NCI-H774 (cell line): ENCODE measurements around the gene CSNK2A2.

Experiments used
- DNase-seq: peaks from one replicate; lab custom pipeline; 2025; lab: John Stamatoyannopoulos, UW

CSNK2A2 gene

DNA sequence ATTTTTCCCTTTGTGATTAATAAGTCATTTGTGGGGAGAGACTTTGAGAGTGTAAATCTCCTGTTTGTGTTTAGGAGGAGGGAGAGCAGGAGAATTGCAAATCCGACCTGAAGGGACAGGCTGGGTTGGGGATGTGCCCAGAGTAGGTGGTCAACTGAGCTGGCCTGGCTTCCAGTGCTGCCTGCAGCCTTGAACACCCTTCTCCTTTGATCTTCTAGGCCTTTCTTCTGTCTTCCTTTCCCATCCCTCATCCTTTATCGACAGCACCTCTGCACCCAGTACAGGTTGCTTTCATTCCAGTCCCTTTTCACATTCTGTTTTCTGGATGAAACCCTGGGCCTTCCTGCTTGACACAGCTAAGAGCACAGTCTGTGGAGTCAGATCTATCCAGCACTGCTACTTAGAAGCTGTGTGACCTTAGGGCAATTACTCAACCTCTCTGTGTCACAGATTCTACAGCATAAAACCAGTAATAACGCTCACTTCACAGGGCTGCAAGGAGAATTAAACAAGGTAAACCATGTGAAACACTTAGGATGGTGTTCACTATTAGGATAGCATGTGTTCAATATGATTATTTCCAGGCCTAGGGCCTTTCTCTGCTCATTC lies 1.0 kb upstream of the CSNK2A2 start:
- DNase-seq, result no peak

DNA sequence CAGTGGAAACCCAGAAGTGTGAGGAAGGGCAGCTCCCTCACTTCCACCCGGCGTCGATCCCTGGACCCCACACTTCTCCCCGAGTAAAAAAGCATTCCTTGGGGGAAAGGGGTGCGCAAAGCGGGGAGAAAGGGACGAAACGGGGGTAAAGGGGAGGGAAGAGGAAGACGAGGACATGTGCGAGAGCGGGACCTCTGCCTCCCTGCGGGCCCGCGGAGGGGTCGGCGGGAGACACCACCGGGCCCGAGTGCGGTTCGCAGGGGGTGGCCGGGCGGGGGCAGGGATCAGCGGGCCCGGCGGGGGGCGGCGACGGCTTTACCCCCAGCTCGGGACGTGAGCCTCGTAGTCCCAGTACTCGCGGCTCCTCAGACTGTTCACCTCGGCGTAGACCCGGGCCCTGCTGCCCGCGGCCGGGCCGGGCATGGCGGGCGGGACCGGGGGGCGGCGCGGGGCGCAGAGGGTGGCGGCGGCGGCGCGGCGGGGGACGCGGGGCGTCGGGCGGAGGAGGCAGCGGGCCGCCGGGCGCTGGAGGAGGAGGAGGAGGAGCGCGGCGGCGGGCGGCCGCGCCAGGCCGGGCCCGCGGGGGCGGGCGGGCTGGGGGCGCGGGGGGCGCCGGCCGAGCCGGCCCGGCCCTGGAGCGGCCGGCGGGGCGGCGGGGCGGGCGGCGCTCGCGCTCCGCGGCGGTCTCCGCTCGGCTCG lies 443 bp downstream of the CSNK2A2 start:
- no peak for DNase-seq

DNA sequence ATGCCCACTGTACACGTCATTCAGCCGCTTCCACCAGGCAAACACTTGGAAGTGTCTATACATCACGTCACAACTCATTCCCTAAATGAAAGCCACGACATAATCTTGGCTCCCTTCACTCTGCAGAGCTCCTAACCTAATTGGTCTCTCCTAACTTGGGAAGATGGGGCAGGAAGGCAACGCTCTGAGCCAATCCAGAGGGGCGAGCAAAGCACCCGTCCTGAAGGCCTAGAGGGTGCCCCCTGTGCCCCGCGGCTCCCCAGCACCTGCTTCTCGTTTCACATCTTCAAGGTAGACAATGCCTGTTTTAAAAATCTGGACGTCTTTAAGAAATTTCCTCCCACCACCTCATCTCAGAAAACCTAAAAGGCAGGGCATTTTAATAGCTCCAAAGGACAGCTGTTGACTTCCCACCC lies 1.0 kb downstream of the CSNK2A2 start:
- DNase-seq, result no peak

DNA sequence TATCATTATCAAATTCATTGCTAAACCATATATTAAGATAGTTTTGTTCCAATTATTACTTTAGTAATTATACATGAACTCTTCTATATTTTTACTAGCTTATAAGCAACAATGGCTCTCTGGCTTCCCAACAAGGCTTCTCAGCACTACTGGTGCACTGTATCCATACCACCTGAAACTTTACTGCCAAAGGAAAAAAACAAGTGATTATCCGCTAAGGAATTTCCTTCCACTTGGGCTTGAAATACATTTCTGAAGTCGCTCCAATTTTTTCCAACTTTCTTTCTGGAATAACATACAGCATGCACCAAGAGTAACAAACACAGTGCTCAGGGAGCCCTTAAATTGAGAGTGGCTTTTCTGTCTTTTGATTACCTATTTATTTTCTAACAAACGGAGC lies 2.1 kb downstream of the CSNK2A2 start:
- no peak for DNase-seq

DNA sequence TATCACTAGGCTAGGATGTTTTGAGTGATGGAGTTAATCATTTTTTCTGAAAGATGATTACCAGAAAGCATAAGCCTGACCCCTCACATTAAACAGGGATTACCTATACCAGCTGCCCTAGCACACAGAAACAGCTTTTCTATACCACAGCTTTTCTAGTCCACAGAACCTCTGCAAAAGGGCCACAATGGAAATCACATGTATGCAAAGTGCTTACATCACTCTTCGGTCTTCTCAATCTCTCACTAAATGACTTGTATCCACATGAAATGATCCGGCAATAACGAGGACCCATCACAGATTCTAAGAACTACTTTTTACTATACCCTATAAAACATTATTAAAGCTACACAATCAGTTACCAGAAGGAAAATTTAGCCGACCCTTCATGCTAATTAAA lies 2.6 kb downstream of the CSNK2A2 start:
- DNase-seq, result no peak

DNA sequence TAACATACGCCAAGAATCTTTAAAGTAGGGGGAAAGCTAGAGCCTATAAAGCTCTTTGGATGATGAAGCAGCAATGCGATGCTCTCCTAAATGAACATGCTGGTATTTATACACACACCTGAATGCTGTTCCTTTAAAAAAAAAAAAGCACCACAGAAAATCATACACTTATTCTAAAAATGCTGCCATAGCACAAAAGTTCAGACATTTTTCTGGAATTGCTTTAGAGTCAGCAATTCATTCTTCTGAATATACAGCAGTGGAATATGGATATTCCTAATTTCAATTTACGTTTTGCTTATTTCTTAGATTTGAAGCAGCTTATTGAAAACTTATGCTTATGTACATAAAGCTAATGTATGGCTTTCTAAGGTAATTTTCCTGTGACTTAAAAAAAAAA lies 3.1 kb downstream of the CSNK2A2 start:
- no peak for DNase-seq

DNA sequence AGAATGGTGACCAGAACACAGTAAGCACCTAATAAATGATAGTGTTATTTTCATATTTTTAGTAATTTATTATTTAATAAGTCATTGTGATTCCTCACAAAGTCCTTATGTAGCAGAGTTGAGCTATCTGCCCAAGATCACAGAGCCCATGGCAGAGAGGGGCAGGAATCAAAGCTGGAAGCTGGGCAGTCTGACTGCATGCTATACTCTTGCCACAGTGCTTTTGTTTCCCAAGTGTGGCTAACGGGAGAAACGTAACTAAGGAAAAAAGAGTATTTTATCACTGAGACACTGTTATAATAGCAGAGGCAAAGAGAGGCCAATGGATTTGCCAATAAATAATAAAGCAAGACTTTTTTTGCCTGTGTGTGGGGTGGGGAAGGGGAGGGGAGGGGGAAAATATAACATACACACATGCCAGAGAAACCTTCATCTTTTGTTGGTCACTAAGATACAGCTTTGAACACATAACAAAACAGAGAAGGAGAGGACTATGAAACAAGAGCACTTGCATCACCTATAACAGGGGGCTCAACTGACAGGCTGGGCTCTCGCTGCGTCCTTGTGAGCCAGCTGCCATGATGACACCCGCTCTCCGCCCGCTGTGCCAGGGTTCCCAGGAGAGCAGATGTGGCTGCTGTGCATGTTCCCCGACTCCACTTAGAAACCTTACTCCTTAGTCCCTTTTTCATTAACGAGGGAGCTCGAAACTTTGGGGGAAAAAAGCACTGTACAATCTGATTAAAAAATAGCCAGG lies 10.1 kb downstream of the CSNK2A2 start:
- no peak for DNase-seq

DNA sequence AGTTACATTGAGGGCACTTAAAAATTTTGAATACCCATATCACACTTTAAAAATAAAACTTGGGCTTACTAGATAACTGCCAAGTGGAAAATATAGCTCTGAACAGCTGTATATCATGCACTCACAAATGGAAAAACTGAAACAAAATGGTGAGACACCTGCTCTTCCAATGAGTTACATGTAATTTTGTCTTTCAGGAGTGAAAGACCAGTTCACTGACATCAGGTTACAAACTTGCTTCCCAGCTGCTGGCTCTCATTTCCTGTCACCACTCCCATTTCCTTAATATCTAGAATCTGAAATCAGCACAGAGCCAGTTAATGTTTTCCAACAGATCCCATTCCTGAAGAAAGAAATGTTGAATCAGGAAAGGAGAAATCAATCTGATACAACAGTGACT lies 10.8 kb downstream of the CSNK2A2 start:
- DNase-seq, result no peak

DNA sequence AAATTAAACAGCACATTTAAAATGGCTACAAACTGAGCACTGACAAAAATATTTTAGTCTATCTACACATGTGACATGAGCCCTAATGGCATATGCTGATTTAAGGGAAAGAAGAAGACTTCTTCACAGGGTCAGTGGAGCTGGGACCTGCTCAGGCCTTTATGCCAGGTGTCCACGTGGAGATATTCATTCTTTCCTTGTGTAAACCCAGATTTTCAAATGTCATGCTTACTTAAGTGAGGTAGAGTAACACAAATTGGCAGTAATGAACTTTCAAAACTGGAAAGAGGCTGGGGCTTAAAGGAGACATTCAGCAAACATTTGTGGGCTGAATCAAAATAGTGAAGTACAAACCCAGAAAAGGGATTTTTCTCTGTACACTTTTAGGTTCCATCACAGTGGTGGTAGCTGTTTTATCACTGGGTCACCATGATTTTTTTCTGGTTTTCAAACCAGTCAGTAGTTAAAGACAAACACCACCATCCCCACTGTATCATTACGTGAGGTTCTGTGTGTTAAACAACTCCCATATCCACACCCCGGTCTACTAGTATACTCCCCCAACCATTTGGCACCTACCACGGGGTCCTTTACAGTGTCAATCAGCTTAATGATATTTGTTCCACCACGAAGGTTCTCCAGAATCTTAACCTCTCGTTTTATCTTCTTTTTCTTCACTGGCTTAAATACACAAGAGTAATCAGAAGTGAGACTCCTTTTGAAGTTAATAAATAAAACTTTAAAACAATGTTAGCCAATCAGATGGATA lies 11.5 kb downstream of the CSNK2A2 start:
- no peak for DNase-seq

DNA sequence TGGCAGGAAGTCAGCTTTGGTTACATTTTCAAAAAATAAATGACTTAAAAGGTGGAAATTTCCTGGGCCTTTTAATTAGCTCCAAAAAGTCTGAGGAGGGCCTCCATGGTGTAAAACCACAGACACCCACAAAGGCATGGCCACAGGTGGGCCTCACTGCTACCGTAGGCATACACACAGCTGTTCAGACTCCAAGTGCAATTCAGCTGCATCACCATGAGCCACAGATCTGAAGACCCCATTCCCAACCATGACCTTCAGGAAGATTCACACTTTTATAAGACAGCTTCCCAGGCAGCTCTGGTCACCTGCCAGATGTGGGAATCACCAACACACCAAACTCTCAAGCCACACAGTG lies 20.6 kb downstream of the CSNK2A2 start:
- no peak for DNase-seq

DNA sequence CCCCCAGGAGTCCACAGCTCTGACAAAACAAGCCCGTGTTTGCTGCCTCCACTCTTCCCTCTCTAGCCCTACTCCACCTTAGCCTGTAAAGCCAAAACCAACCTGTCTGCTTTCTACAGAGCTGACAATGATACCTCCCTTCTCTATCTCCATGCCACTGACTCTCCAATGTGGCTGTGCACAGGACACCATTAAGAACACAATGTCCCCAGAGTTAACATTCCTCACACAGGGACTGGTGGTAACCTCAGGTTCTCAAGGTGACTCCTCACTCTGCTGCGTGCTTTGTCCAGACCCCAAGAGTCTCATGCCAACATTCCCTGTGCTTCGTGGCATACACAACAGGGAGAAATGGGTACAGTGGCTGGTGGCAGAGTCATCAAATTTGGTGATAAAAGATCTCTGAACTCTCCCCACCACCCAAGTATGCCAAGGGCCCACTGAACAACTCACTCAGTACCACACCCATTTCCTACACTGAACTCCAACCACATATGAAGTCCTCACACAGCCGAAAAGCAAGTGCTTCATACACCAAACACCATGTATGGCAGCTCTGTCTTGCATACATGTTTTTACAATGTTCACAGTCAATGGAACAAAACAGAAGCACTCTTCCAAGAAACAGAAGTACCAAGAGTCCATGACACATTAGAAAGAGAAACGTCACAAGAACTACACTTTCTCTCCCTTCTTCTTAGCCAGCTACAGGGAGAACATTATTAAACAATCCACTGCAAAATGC lies 21.1 kb downstream of the CSNK2A2 start:
- no peak for DNase-seq

DNA sequence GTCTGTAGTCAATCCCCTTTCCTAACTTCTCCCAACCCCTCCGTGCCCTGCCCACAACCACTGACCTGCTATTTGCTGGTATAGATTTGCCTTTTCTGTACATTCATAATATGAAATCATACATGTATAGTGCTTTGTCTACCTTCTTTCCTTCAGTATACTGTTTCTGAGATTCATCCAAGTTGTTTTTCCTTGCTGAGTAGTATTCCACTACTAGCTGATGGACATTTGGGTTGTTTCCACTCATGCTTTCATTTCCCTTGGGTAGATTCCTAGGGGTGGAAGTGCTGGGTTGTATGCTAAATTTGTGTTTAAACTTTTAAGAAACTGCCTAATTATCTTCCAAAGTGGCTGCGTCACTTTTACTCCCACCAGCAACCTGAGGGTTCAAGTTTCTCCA lies 27.7 kb downstream of the CSNK2A2 start:
- DNase-seq, result no peak

DNA sequence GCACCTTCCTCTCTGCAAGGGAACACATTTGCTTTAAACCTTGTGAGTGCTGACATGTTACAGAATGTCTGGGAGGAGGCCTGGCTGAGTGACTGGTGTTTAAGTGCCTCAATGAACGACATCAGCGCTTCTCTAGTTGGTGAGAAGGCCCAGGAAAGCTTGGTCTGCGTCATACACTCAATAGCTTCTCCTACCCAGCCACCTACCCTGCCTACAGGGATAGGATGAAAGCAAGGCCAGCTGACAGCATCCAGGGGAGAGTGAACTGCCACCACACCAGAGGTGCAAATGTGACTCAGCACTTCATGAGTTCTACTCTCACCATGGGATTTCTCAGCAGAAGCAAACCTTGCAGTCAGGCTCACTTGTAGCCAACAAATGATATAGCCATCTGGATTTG lies 37.1 kb downstream of the CSNK2A2 start:
- DNase-seq, result no peak

DNA sequence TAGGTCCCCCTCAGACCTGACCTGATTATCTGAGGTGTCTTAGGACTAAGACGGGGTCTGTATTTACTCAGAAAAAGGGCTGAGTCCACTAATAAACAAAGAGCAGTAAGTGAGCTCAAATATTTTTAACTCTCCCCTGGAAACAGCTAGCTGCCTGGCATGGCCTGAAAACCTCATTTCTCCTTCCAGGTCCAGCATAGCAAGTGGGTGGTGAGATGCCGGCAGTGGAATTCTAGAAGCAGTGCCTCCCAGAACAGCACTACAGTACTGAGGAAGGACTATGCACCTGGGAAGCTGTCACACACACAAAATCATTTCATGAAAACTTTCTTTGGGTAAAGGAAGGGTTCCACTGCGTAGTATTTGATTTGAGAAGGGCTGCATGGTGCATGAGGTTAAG lies 39.2 kb downstream of the CSNK2A2 start:
- no peak for DNase-seq

DNA sequence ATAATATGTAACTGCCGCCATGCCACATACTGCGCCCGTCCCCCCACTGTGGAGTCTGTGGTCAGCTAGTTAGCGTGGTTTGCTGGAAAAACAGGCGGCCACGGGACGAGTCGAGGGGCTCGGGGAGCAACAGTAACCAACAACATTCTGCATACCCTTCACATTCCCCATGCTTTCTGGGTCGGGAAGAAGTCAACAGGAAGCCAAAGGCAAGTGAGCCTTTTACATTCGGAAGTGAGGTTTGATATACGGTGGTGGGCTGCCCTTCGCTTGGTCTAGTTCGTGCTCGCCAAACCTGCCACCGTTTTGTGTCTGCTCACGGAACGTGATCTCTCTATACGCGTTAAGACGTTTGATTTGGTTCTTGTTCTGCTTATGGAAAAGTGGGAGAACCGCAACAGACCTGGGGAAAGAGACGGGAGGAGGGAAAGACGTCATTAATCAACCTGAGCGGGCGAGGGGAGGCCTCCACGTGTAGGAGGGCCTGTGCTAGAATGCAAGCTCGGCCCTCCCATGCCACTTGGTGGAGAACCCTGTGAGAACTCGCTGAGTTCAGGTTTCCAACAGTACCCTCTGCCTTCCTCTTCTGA lies 39.9 kb downstream of the CSNK2A2 start:
- DNase-seq, result no peak

DNA sequence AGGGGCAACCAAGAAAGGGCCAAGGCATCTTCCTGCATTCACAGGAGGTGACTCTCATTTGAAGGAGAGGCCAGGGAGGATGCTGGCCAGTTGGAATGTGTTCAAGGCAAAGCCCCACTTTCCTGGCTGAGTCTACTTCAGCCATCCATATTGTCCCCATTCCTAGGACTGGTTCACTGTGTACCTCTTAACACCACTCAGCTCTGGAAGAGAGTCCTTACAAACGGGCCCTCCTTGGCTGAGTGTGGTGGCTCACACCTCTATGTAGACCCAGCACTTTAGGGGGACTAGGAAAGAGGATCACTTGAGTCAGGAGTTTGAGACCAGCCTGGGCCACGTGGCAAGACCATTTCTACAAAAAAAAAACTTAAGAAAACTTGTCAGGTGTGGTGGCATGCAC lies 40.7 kb downstream of the CSNK2A2 start:
- DNase-seq, result no peak

DNA sequence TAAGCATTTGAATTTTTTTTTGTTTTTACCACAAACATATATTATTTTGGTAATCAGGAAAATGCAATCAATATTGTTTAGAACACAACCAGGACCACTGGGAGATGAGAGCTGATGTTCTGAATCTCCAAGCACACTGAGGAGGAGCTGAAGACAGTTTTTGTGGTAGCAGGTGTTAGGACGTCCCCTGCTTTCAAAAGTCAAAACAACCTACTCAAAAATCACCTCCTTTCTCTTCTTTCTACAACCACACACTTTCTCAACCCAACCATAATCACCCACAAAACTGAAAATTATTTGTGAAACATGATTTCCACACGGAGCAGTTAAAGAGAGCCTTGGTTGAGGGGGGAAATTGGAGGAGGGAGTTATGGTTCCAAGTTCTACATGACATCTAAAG lies 42.1 kb downstream of the CSNK2A2 start:
- DNase-seq, result no peak

DNA sequence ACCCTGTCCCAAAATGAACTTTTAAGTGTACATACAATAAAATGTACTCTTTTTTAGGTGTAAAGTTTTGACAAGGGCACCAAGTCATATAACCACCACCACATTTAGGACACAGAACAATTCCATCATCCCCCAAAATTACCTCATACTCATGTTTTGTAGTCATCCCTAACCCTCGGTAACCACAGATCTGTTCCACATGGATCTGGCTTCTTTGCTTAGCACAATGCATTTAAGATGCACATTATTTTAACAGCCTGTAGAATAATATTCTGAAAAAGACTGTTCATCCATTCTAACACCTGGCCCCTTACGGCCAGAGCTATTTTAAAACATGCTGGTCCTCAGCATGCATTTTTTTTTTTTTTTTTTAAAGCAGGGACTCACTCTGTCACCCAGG lies 43.6 kb downstream of the CSNK2A2 start:
- DNase-seq, result no peak

DNA sequence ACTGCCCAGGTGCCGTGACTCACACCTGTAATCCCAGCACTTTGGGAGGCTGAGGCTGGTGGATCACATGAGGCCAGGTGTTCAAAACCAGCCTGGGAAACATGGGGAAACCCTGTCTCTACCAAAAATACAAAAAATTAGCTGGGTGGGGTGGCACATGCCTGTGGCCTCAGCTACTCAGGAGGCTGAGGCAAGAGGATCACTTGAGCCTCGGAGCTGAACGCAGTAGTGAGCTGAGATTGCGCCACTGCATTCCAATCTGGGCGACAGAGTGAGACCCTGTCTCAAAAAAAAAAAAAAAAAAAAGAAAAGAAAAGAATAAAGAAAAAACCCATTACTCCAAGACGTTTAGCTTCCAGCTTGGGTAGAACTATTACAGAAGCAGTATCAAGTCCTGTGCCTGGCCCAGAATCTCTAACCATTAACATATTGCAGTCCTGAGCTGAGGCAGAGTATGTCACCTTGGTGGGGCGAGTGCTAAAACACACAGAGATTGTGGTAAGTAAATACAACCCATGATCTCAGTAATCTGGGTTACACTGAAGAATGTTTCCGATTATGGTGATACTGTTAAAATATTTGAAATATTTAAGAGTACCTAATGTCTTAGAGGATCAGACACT lies 45.5 kb downstream of the CSNK2A2 start:
- DNase-seq, result no peak

DNA sequence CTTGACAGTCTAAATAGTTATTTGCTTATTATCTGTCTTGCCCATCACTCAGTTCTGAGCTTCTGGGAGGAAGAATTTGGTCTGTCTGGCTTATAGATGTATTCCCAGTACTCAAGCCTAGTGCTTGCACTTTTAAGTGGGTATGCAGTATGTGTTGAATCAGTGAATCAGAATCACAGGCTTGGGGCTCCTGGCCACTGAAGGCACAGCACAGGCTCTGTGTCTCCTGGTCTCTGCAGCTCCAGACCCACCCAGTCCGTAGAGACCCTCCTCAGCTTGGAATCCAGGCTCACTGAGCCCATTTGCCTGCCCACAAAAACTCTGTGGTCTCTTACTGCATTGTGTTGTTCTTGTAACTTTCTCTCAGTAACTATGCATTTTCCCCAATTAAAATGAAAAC lies 49.4 kb downstream of the CSNK2A2 start:
- no peak for DNase-seq

DNA sequence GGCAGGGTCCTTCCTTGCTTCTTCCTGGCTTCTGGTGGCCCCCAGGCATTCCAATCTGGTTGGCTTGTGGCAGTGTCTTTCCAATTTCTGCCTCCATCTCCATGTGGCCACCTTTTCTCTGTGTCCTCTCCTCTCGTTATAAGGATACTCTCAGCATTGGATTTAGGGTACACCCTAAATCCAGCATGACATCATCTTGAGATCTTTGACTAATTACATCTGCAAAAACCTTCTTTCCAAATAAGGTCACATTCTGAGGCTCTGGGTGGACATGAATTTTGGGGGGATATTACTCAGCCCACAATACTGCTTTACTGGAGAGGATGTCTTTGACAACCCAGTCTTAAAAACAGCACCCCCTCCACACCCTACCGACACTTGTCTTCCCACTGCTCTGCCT lies 49.8 kb downstream of the CSNK2A2 start:
- DNase-seq, result no peak
